Smooth muscle cell (in vitro differentiated cells): ENCODE results near the gene MTM1. TPM values are rescaled to one million over a fixed set of nuclear protein-coding genes. Genes with fewer than 3 reads are reported as not detected.

Experiments
- DNase-seq: peaks from one replicate; lab custom pipeline; 2025; ENCODE audit not compliant: unreplicated experiment; lab: John Stamatoyannopoulos, UW
- H2AFZ ChIP-seq: fragments of 200-600 bp; sonication (generic); 2 replicates; pipeline ENCODE4 v1.6.0; 2016; ENCODE audit warnings: antibody characterized with exemption, low read depth, mild to moderate bottlenecking
- H3F3A ChIP-seq: fragments of 200-600 bp; sonication (generic); 2 replicates; pipeline ENCODE4 v1.6.0; 2017; ENCODE audit warnings: antibody characterized with exemption, low read depth
- H3K27ac ChIP-seq: fragments of 200-600 bp; sonication (generic); 2 replicates; pipeline ENCODE4 v1.5.1; 2016; ENCODE audit warnings: low read depth, mild to moderate bottlenecking
- H3K27me3 ChIP-seq: fragments of 200-600 bp; sonication (generic); 2 replicates; pipeline ENCODE4 v1.6.1; 2016; ENCODE audit warnings: low read depth, mild to moderate bottlenecking
- H3K36me3 ChIP-seq: fragments of 200-600 bp; sonication (generic); 2 replicates; pipeline ENCODE4 v1.5.1; 2016; ENCODE audit warnings: low read depth
- H3K4me1 ChIP-seq: fragments of 200-600 bp; sonication (generic); 2 replicates; pipeline ENCODE4 v1.5.1; 2016; ENCODE audit warnings: low read depth
- H3K4me2 ChIP-seq: fragments of 200-600 bp; sonication (generic); 2 replicates; pipeline ENCODE4 v1.6.0; 2016; ENCODE audit warnings: mild to moderate bottlenecking
- H3K4me3 ChIP-seq: fragments of 200-600 bp; sonication (generic); 2 replicates; pipeline ENCODE4 v1.5.1; 2016; ENCODE audit warnings: mild to moderate bottlenecking
- H3K79me2 ChIP-seq: fragments of 200-600 bp; sonication (generic); 2 replicates; pipeline ENCODE4 v1.6.0; 2016; ENCODE audit warnings: low read depth, mild to moderate bottlenecking
- H3K9ac ChIP-seq: fragments of 200-600 bp; sonication (generic); 2 replicates; pipeline ENCODE4 v1.6.0; 2016; ENCODE audit warnings: low read depth
- H3K9me3 ChIP-seq: fragments of 200-600 bp; sonication (generic); replicated peaks from 2 replicates; pipeline ENCODE4 v1.5.1; 2016; ENCODE audit warnings: low read depth
- H4K20me1 ChIP-seq: fragments of 200-600 bp; sonication (generic); 2 replicates; pipeline ENCODE4 v1.6.0; 2016; ENCODE audit warnings: low read depth
- CTCF ChIP-seq: fragments of 200-600 bp; sonication (generic); IDR thresholded peaks from 2 replicates; pipeline ENCODE4 v1.5.1; 2017; ENCODE audit warnings: borderline replicate concordance, mild to moderate bottlenecking, antibody characterized with exemption; ENCODE audit not compliant: insufficient read depth, poor library complexity, severe bottlenecking
- WGBS: methylation state at CpG from one replicate; pipeline ENCODE4 v1.1.7; 2016; ENCODE audit warnings: low lambda C conversion rate; 5-methylcytosine and 5-hydroxymethylcytosine counted together
- polyA plus RNA-seq: library from polyadenylated mRNA; unstranded; fragments of >200 nt; fragmentation: Nextera tagmentation; extraction: Ambion mirVana; gene quantifications from 2 replicates; pipeline ENCODE4 v1.2.1, GENCODE V29; 2016
- total RNA-seq: library from RNA; depleted of rRNA; stranded (reverse); fragments of >200 nt; gene quantifications from 2 replicates; pipeline ENCODE4 v1.2.3, GENCODE V29; 2014

MTM1 gene
- total and polyA plus RNA-seq, 2 experiments from 2014 or later: 5.1 to 12.9 TPM

DNA sequence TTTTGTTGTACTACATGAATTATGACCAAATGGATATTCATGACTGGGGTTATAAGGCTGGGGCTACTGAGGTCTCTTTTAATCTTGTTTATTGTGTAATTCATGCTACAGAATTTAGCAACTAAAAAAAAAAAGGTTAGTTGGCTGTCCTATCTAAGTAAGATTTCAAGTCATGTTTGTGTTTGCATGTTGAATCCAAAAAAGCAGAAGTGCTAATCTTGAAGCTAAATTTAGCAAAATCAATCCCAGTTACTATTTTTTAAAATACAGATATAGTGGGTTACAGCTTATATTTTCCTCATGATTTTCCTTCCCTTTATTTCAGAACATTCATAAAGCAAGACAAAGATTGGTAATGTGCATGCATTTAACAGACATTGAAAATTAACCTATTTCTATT lies 144.2 kb downstream of the MTM1 start:
- Histone ChIP-seq H3K27ac (no peak overlapping the region), H4K20me1 (peaks cover 4% of the 10 kb centered on the region), H3F3A (no peaks in the 10 kb centered on the region), H3K36me3 (no peaks in the 10 kb centered on the region), H3K79me2 (no peaks in the 10 kb centered on the region), H3K27me3 (no peaks in the 10 kb centered on the region), H2AFZ (no peak overlapping the region), H3K4me3 (no peak overlapping the region), H3K9ac (no peak overlapping the region), H3K9me3 (no peaks in the 10 kb centered on the region), H3K4me2 (no peak overlapping the region), H3K4me1 (no peaks in the 10 kb centered on the region)
- DNase-seq: no peak
- no peak for TF ChIP-seq CTCF

DNA sequence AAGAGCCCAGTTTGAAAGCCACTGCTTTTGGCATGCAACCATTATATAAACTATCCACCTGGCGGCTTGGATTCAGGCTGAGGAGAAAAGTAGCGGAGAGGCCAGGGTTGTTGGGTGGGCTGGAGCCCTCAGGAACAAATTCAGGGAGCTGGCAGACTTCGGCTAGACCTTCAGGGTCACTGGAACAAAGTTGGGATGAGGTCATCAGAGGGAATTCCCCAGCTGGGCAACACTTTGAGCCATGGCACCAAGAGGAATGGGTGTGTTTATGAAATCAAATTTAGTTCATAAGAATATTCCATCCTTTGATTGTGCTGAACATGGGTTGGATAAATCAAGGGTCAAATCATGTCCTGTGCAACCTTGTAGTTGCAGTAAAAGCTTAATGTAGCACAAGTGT lies 146.8 kb downstream of the MTM1 start:
- Histone ChIP-seq H2AFZ (no peak overlapping the region), H4K20me1 (peaks cover 4% of the 10 kb centered on the region), H3K27ac (peak overlapping the region; percentile 19), H3K9me3 (no peaks in the 10 kb centered on the region), H3K4me3 (no peak overlapping the region), H3K4me2 (no peak overlapping the region), H3K9ac (no peak overlapping the region), H3K4me1 (no peaks in the 10 kb centered on the region), H3K79me2 (no peaks in the 10 kb centered on the region), H3K36me3 (no peaks in the 10 kb centered on the region), H3K27me3 (no peaks in the 10 kb centered on the region), H3F3A (no peaks in the 10 kb centered on the region)
- 76% methylated on average over 3 of the region's 3 CpGs for WGBS
- DNase-seq: no peak
- no peak for TF ChIP-seq CTCF

DNA sequence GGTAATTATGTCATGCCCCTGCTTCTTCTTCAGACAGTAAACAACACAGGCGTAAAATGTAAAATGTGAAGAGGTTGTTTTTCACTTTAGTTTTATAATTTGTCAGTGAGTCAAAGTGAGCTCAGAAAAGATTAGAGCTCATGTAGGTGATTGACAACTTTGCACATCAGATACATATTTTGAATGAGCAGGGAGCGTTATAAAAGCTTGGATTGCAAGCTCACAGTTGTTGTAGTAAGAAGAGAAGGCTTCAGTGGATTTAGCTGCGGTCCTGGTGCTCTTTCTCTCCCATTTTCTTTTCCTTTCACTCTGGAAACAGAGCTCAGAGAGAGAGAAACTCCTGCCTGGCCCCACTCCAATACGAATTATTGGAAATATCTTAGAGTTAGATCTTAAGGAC lies 151.2 kb downstream of the MTM1 start:
- H3K4me3 ChIP-seq: no peak overlapping the region
- H3K27me3 ChIP-seq: no peaks in the 10 kb centered on the region
- no peaks in the 10 kb centered on the region for H3F3A ChIP-seq
- H3K36me3 ChIP-seq: no peaks in the 10 kb centered on the region
- no peak for DNase-seq
- H3K9me3 ChIP-seq: peaks cover 6% of the 10 kb centered on the region
- H2AFZ ChIP-seq: no peak overlapping the region
- H3K27ac ChIP-seq: no peak overlapping the region
- H3K4me1 ChIP-seq: no peaks in the 10 kb centered on the region
- no peak overlapping the region for H3K9ac ChIP-seq
- 79% methylated on average over 4 of the region's 4 CpGs for WGBS
- H3K4me2 ChIP-seq: no peak overlapping the region
- H3K79me2 ChIP-seq: no peaks in the 10 kb centered on the region
- TF ChIP-seq CTCF: no peak
- H4K20me1 ChIP-seq: peaks cover 4% of the 10 kb centered on the region

Other genes with a start within 250 kb of the MTM1 start
- gene MAMLD1, start 205.3 kb upstream of the MTM1 start, total RNA-seq: 0.99 and 2.4 TPM in 2 replicates
- 3.8 and 4.7 TPM in 2 replicates for gene MAMLD1, start 205.3 kb upstream of the MTM1 start, polyA plus RNA-seq
- 13.8 and 15.6 TPM in 2 replicates for gene MTMR1, start 124.8 kb downstream of the MTM1 start, total RNA-seq
- gene MTMR1, start 124.8 kb downstream of the MTM1 start, polyA plus RNA-seq: 10.1 and 19.0 TPM in 2 replicates